ENCODE measurements around the gene SEMA5B.

Gene SEMA5B

GRCh38 chr3:122984007-122984406 lies 43.6 kb downstream of the SEMA5B start:
- H3K4me3 ChIP-seq (replicated peaks; ENCODE audit: insufficient read depth, low read length) = no peak overlapping the region
- TF ChIP-seq REST (IDR thresholded peaks at IDR 0.05; ENCODE audit: insufficient replicate concordance, low read depth) = no peak
- TF ChIP-seq GABPA (IDR thresholded peaks at IDR 0.05; ENCODE audit: low read depth) = no peak
- no peak for TF ChIP-seq CTCF (IDR thresholded peaks at IDR 0.05; ENCODE audit: insufficient read depth, low read length)
- no peak for TF ChIP-seq POLR2AphosphoS5 (IDR thresholded peaks at IDR 0.05; ENCODE audit: low read depth)
- TF ChIP-seq SPI1 (IDR thresholded peaks at IDR 0.05; ENCODE audit: borderline replicate concordance, low read depth) = no peak
- DNase-seq (ENCODE audit: low read depth in 1 of 2, low spot score in 1 of 2) = no peak
- no peak overlapping the region for H3K27ac ChIP-seq (replicated peaks)
- H3K27me3 ChIP-seq (ENCODE audit: insufficient read depth, poor library complexity, severe bottlenecking) = peaks cover 15% of the 10 kb centered on the region

- DNase-seq (ENCODE audit: low read depth in 1 of 2, low spot score in 1 of 2) = no peak
- H3K4me3 ChIP-seq (replicated peaks; ENCODE audit: insufficient read depth, low read length) = no peak overlapping the region
- peaks cover 6% of the 10 kb centered on the region for H3K27me3 ChIP-seq (ENCODE audit: insufficient read depth, poor library complexity, severe bottlenecking)
- H3K27ac ChIP-seq (replicated peaks) = no peak overlapping the region
- TF ChIP-seq SPI1 (IDR thresholded peaks at IDR 0.05; ENCODE audit: borderline replicate concordance, low read depth) = no peak
- TF ChIP-seq REST (IDR thresholded peaks at IDR 0.05; ENCODE audit: insufficient replicate concordance, low read depth) = no peak
Observed at GRCh38 chr3:122982216-122983185, 45.1 kb downstream of the SEMA5B start.

- no peak for DNase-seq (ENCODE audit: low read depth in 1 of 2, low spot score in 1 of 2)
- no peaks in the 10 kb centered on the region for H3K27me3 ChIP-seq (ENCODE audit: insufficient read depth, poor library complexity, severe bottlenecking)
- no peak overlapping the region for H3K4me3 ChIP-seq (replicated peaks; ENCODE audit: insufficient read depth, low read length)
- no peak overlapping the region for H3K27ac ChIP-seq (replicated peaks)
- TF ChIP-seq REST (IDR thresholded peaks at IDR 0.05; ENCODE audit: insufficient replicate concordance, low read depth) (no peak), POLR2AphosphoS5 (IDR thresholded peaks at IDR 0.05; ENCODE audit: low read depth) (no peak)
Observed at GRCh38 chr3:122979211-122979610, 48.4 kb downstream of the SEMA5B start.

GRCh38 chr3:122978569-122978968 lies 49.0 kb downstream of the SEMA5B start:
- no peak overlapping the region for H3K4me3 ChIP-seq (replicated peaks; ENCODE audit: insufficient read depth, low read length)
- no peak overlapping the region for H3K27ac ChIP-seq (replicated peaks)
- TF ChIP-seq SPI1 (IDR thresholded peaks at IDR 0.05; ENCODE audit: borderline replicate concordance, low read depth) (no peak), GABPA (IDR thresholded peaks at IDR 0.05; ENCODE audit: low read depth) (no peak), POLR2AphosphoS5 (IDR thresholded peaks at IDR 0.05; ENCODE audit: low read depth) (no peak), CTCF (IDR thresholded peaks at IDR 0.05; ENCODE audit: insufficient read depth, low read length) (no peak), REST (IDR thresholded peaks at IDR 0.05; ENCODE audit: insufficient replicate concordance, low read depth) (no peak)
- DNase-seq (ENCODE audit: low read depth in 1 of 2, low spot score in 1 of 2) = no peak
- no peaks in the 10 kb centered on the region for H3K27me3 ChIP-seq (ENCODE audit: insufficient read depth, poor library complexity, severe bottlenecking)

Measured in HL-60 (cell line).